Parathyroid adenoma (tissue), 2 donors: ENCODE results near the gene ANK2.
A peak's percentile ranks its signal among the peaks of the same experiment; 100 is the strongest.

Source experiments
- H2AFZ ChIP-seq: fragments of 300-600 bp; sonication (generic); one replicate; pipeline ENCODE4 v1.7.0; 2017; ENCODE audit warnings: antibody characterized with exemption, mild to moderate bottlenecking
- H3K27ac ChIP-seq: fragments of 300-600 bp; sonication (generic); one replicate; pipeline ENCODE4 v1.7.0; 2017
- H3K27me3 ChIP-seq: fragments of 300-600 bp; sonication (generic); one replicate; pipeline ENCODE4 v1.7.0; 2017; ENCODE audit warnings: low read length; ENCODE audit not compliant: control insufficient read depth, insufficient read depth
- H3K36me3 ChIP-seq: fragments of 300-600 bp; sonication (generic); one replicate; pipeline ENCODE4 v1.7.0; 2017; ENCODE audit warnings: low read length; ENCODE audit not compliant: control insufficient read depth, insufficient read depth
- H3K4me1 ChIP-seq: fragments of 300-600 bp; sonication (generic); one replicate; pipeline ENCODE4 v1.7.0; 2017; ENCODE audit warnings: control low read depth
- H3K4me2 ChIP-seq: fragments of 300-600 bp; sonication (generic); one replicate; pipeline ENCODE4 v1.7.0; 2017; ENCODE audit warnings: low read length
- H3K4me3 ChIP-seq: fragments of 300-600 bp; sonication (generic); one replicate; pipeline ENCODE4 v1.7.0; 2017; ENCODE audit warnings: low read depth, low read length
- H3K79me2 ChIP-seq: fragments of 300-600 bp; sonication (generic); one replicate; pipeline ENCODE4 v1.7.0; 2017; ENCODE audit warnings: control low read depth
- H3K9ac ChIP-seq: fragments of 300-600 bp; sonication (generic); one replicate; pipeline ENCODE4 v1.7.0; 2017; ENCODE audit warnings: mild to moderate bottlenecking
- H3K9me3 ChIP-seq: fragments of 300-600 bp; sonication (generic); one replicate; pipeline ENCODE4 v1.7.0; 2017; ENCODE audit warnings: low read length; ENCODE audit not compliant: control insufficient read depth
- TF ChIP-seq, protein P1 (sequence below): fragments of 300-600 bp; sonication (generic); IDR thresholded peaks from one replicate; pipeline ENCODE4 v1.7.0; 2017; ENCODE audit warnings: antibody characterized with exemption, mild to moderate bottlenecking
- donor health status: primary hyperparathyroidism.

ANK2 gene

DNA sequence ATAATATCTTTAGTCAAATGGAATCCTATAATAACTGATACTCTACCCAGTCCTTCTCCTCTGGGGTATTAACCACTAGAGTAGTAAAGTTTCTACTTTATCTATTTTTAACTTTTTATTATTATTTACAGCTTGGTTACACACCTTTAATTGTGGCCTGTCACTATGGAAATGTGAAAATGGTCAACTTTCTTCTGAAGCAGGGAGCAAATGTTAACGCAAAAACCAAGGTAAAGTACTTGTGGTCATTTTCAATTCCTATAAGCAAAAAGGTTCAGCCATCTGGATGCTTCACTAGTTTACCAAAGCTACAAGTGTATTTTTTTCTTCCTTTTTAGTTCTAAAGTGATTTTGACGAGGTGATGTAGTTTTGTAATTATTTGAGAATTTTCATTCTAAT, 238.8 kb downstream of the ANK2 start:
- TF ChIP-seq, protein P1, sequence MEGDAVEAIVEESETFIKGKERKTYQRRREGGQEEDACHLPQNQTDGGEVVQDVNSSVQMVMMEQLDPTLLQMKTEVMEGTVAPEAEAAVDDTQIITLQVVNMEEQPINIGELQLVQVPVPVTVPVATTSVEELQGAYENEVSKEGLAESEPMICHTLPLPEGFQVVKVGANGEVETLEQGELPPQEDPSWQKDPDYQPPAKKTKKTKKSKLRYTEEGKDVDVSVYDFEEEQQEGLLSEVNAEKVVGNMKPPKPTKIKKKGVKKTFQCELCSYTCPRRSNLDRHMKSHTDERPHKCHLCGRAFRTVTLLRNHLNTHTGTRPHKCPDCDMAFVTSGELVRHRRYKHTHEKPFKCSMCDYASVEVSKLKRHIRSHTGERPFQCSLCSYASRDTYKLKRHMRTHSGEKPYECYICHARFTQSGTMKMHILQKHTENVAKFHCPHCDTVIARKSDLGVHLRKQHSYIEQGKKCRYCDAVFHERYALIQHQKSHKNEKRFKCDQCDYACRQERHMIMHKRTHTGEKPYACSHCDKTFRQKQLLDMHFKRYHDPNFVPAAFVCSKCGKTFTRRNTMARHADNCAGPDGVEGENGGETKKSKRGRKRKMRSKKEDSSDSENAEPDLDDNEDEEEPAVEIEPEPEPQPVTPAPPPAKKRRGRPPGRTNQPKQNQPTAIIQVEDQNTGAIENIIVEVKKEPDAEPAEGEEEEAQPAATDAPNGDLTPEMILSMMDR: no peak
- no peak overlapping the region for H3K4me2 ChIP-seq

GRCh38 chr4:113288696-113289095, 239.2 kb downstream of the ANK2 start:
- H3K4me1 ChIP-seq: no peaks in the 10 kb centered on the region
- no peaks in the 10 kb centered on the region for H3K79me2 ChIP-seq
- H3K4me3 ChIP-seq: no peak overlapping the region
- TF ChIP-seq, protein P1: no peak
- no peak overlapping the region for H3K27ac ChIP-seq
- no peak overlapping the region for H3K4me2 ChIP-seq
- H3K27me3 ChIP-seq: no peaks in the 10 kb centered on the region
- H2AFZ ChIP-seq: no peak overlapping the region
- H3K9me3 ChIP-seq: no peaks in the 10 kb centered on the region
- no peak overlapping the region for H3K9ac ChIP-seq
- no peaks in the 10 kb centered on the region for H3K36me3 ChIP-seq

More for the DNA sequence above, 238.8 kb downstream of the ANK2 start:
- Histone ChIP-seq H2AFZ (no peak overlapping the region), H3K4me3 (no peak overlapping the region), H3K9me3 (no peaks in the 10 kb centered on the region), H3K4me1 (no peaks in the 10 kb centered on the region), H3K79me2 (no peaks in the 10 kb centered on the region), H3K36me3 (no peaks in the 10 kb centered on the region), H3K27ac (no peak overlapping the region), H3K27me3 (no peaks in the 10 kb centered on the region), H3K9ac (no peak overlapping the region)

- TF ChIP-seq, protein P1: no peak
- H3K27ac ChIP-seq: no peak overlapping the region
- no peaks in the 10 kb centered on the region for H3K9me3 ChIP-seq
- no peak overlapping the region for H3K9ac ChIP-seq
- no peak overlapping the region for H3K4me2 ChIP-seq
- no peak overlapping the region for H2AFZ ChIP-seq
- H3K27me3 ChIP-seq: no peaks in the 10 kb centered on the region
- H3K36me3 ChIP-seq: no peaks in the 10 kb centered on the region
- H3K4me3 ChIP-seq: no peak overlapping the region
- H3K4me1 ChIP-seq: no peaks in the 10 kb centered on the region
- no peaks in the 10 kb centered on the region for H3K79me2 ChIP-seq
Observed at GRCh38 chr4:113289766-113290165, 240.3 kb downstream of the ANK2 start.

DNA sequence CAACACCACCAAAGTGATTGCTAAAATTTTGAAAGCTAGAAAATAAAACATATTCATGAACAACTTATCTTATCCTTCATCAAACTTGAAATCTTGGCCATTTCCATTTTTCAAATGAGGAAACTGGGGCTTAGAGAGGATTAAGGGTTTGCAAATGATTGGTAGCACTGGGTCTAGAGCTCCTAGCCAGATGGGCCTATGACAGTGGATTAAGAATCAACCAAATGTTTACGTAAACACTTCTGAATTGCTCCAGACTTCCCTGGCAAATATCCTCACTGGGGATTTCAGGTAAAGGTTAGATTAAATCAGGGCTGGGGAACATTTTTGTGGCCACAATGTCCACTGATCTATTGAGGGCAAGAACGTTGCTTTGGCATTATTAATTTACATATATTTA, 241.2 kb downstream of the ANK2 start:
- TF ChIP-seq, protein P1: no peak
- no peak overlapping the region for H3K9ac ChIP-seq
- no peaks in the 10 kb centered on the region for H3K79me2 ChIP-seq
- no peak overlapping the region for H3K27ac ChIP-seq
- no peaks in the 10 kb centered on the region for H3K27me3 ChIP-seq
- H3K4me3 ChIP-seq: no peak overlapping the region
- H3K9me3 ChIP-seq: no peaks in the 10 kb centered on the region
- no peak overlapping the region for H3K4me2 ChIP-seq
- H3K4me1 ChIP-seq: no peaks in the 10 kb centered on the region
- no peak overlapping the region for H2AFZ ChIP-seq
- no peaks in the 10 kb centered on the region for H3K36me3 ChIP-seq

DNA sequence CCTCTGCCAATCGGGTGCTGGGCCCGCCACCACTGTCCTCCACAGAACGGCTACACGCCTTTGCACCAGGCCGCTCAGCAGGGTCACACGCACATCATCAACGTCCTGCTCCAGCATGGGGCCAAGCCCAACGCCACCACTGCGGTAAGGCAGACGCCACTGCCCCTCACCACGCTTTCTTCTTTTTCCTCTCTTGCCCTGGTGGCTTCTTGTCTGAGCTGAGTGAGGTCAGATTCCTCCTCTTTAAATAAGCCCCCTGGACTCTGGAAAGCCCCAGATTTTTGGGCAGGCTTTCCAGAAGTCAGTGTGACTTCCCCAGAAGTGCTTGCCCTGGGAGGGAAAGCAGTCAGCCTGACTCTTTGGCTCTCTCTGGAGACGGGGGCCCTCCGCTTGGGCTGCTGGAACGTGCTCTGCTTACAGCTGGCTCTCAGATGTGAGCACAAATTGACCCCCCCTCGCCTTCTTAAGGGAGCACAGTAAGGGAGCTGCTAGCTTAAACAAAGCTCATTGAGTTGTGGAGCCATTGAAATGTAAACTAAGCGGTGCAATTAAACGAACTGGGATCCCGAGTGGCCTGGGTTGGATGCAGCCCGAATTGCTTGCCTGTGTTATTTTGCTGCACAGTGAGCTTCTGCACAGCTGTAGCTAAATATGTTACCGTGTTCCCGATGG, 243.1 kb downstream of the ANK2 start:
- no peak overlapping the region for H3K4me2 ChIP-seq
- TF ChIP-seq, protein P1: no peak
- H3K4me1 ChIP-seq: no peaks in the 10 kb centered on the region
- no peak overlapping the region for H3K4me3 ChIP-seq
- peak overlapping the region; percentile 32 for H3K27ac ChIP-seq
- H3K79me2 ChIP-seq: no peaks in the 10 kb centered on the region
- H2AFZ ChIP-seq: no peak overlapping the region
- no peak overlapping the region for H3K9ac ChIP-seq
- H3K9me3 ChIP-seq: no peaks in the 10 kb centered on the region
- no peaks in the 10 kb centered on the region for H3K27me3 ChIP-seq
- no peaks in the 10 kb centered on the region for H3K36me3 ChIP-seq
